T-cell (primary cell): ENCODE measurements around the gene IL1RAPL2. TPM values are rescaled to one million over a fixed set of nuclear protein-coding genes. Genes with fewer than 3 reads are reported as not detected.

Source experiments
- ATAC-seq, 4 experiments: fragments of 200-7000 bp in 3 of 4; fragments of 150-1000 bp in 1 of 4; cut with Tn5 transposase; replicated peaks in 1 of 4; 1 replicate in 3 of 4; 2 replicates in 1 of 4; pipeline ENCODE4 v1.10.0; 2021; ENCODE audit warnings: moderate library complexity in 3 of 4, mild to moderate bottlenecking in 2 of 4, moderate number of reproducible peaks in 1 of 4
- CTCF ChIA-PET, 2 donors: fragments of 300-600 bp; sonication (Branson Sonifier 250); formaldehyde crosslinking; loops; one replicate each; lab custom pipeline; 2022; ENCODE audit warnings: antibody characterized with exemption in 2 of 2; lab: Charles Lee
- POLR2A ChIA-PET, 2 donors: fragments of 300-600 bp; sonication (Branson Sonifier 250); formaldehyde crosslinking; loops; one replicate each; lab custom pipeline; 2022; ENCODE audit warnings: antibody characterized with exemption in 2 of 2; lab: Charles Lee
- DNase-seq, 35 experiments: peaks; one replicate each; pipeline versions ENCODE4 v3.0.0 to v3.0.0-alpha.2; 2013 to 2023
- H3K27ac ChIP-seq: one replicate; pipeline ENCODE4 v1.5.1; 2013; ENCODE audit warnings: low read length
- H3K27me3 ChIP-seq, 2 experiments: replicated peaks in 1 of 2; 1 replicate in 1 of 2; 2 replicates in 1 of 2; pipeline versions ENCODE4 v1.6.1 to v1.7.0; 2013; ENCODE audit warnings: low read length in 1 of 2, mixed read lengths in 1 of 2; ENCODE audit not compliant: control insufficient read depth in 2 of 2, insufficient read depth in 2 of 2; ENCODE audit errors: extremely low read depth in 1 of 2
- H3K36me3 ChIP-seq, 2 donors: 1 replicate in 1 of 2; 2 replicates in 1 of 2; pipeline versions ENCODE4 v1.6.1 to v1.7.0; 2013; ENCODE audit warnings: low read length in 1 of 2; ENCODE audit not compliant: control insufficient read depth in 2 of 2, insufficient read depth in 1 of 2; ENCODE audit errors: extremely low read depth in 1 of 2
- H3K4me1 ChIP-seq, 2 experiments: 1 replicate in 1 of 2; 2 replicates in 1 of 2; pipeline versions ENCODE4 v1.6.1 to v1.7.0; 2013; ENCODE audit warnings: low read length in 2 of 2, mixed read lengths in 1 of 2; ENCODE audit not compliant: insufficient read depth in 2 of 2, control insufficient read depth in 1 of 2; ENCODE audit errors: extremely low read depth in 1 of 2
- H3K4me3 ChIP-seq, 2 donors: 1 replicate in 1 of 2; 2 replicates in 1 of 2; pipeline versions ENCODE4 v1.5.1 to v1.7.0; 2013; ENCODE audit warnings: mild to moderate bottlenecking in 2 of 2, low read length in 1 of 2, moderate library complexity in 1 of 2; ENCODE audit not compliant: control insufficient read depth in 1 of 2; ENCODE audit errors: extremely low read depth in 1 of 2
- H3K9me3 ChIP-seq: 2 replicates; pipeline ENCODE4 v1.7.0; 2013
- H3K27ac Mint-ChIP-seq, 2 donors: one replicate each; pipeline ENCODE4 v1.8.0; 2020 to 2021; ENCODE audit warnings: mild to moderate bottlenecking in 2 of 2, mixed read lengths in 2 of 2
- H3K27me3 Mint-ChIP-seq, 2 donors: one replicate each; pipeline ENCODE4 v1.8.0; 2021 to 2022; ENCODE audit warnings: mixed read lengths in 2 of 2
- H3K36me3 Mint-ChIP-seq: one replicate; pipeline ENCODE4 v1.8.0; 2021; ENCODE audit warnings: mixed read lengths
- H3K4me1 Mint-ChIP-seq, 3 donors: one replicate each; pipeline ENCODE4 v1.8.0; 2020 to 2022; ENCODE audit warnings: mixed read lengths in 3 of 3, mild to moderate bottlenecking in 1 of 3
- H3K4me3 Mint-ChIP-seq, 3 donors: one replicate each; pipeline ENCODE4 v1.8.0; 2020 to 2022; ENCODE audit warnings: mild to moderate bottlenecking in 3 of 3, mixed read lengths in 3 of 3, moderate library complexity in 3 of 3
- H3K9me3 Mint-ChIP-seq, 3 donors: one replicate each; pipeline ENCODE4 v1.8.0; 2020 to 2022; ENCODE audit warnings: mixed read lengths in 3 of 3
- WGBS: methylation state at CpG from one replicate; pipeline ENCODE4 v1.1.5; 2013; ENCODE audit warnings: missing lambda C conversion rate; ENCODE audit not compliant: insufficient coverage; 5-methylcytosine and 5-hydroxymethylcytosine counted together
- total RNA-seq, 35 experiments: library from RNA in 6 of 35; stranded (reverse) in 6 of 35; fragments of 120-200 nt in 1 of 35; gene quantifications; one replicate each; pipeline versions ENCODE4 v1.2.1 to v1.2.4 and lab custom pipeline; 2013 to 2026

Gene IL1RAPL2
- total RNA-seq, 5 donors from 2014 or later (not counting 1 experiment from before 2014, with no cell fraction given) = not detected

- Mint-ChIP-seq H3K9me3 (peaks cover 0 to 2% (median under 1%) of the 10 kb centered on the region in 3 donors), H3K27ac (no peak overlapping the region), H3K4me3 (no peak overlapping the region), H3K27me3 (peaks cover 0 to 3% of the 10 kb centered on the region in 2 donors), H3K36me3 (no peaks in the 10 kb centered on the region), H3K4me1 (no peaks in the 10 kb centered on the region)
- DNase-seq = no peak
- Histone ChIP-seq H3K27ac (no peak overlapping the region), H3K4me1 (no peaks in the 10 kb centered on the region), H3K36me3 (no peaks in the 10 kb centered on the region), H3K9me3 (no peaks in the 10 kb centered on the region), H3K4me3 (no peak overlapping the region), H3K27me3 (no peaks in the 10 kb centered on the region)
- ChIA-PET POLR2A (no interaction called here), CTCF (no interaction called here)
- WGBS = no CpG with 5 or more reads among the region's 3 CpGs
- no peak for ATAC-seq
Measured at GRCh38 chrX:104721854-104722253, 155.9 kb downstream of the IL1RAPL2 start.

GRCh38 chrX:104728456-104728855, 162.5 kb downstream of the IL1RAPL2 start:
- POLR2A ChIA-PET = no interaction called here
- CTCF ChIA-PET = no interaction called here
- Histone ChIP-seq H3K27me3 (no peaks in the 10 kb centered on the region), H3K4me3 (no peak overlapping the region), H3K27ac (no peak overlapping the region), H3K36me3 (no peaks in the 10 kb centered on the region), H3K4me1 (no peaks in the 10 kb centered on the region), H3K9me3 (no peaks in the 10 kb centered on the region)
- no peaks in the 10 kb centered on the region for H3K36me3 Mint-ChIP-seq
- peaks cover 0 to 2% (median 0%) of the 10 kb centered on the region in 3 donors for H3K9me3 Mint-ChIP-seq
- H3K27me3 Mint-ChIP-seq = no peaks in the 10 kb centered on the region
- no peak for ATAC-seq
- no peak overlapping the region for H3K4me3 Mint-ChIP-seq
- H3K27ac Mint-ChIP-seq = no peak overlapping the region
- no peaks in the 10 kb centered on the region for H3K4me1 Mint-ChIP-seq
- no peak for DNase-seq
- no CpG with 5 or more reads among the region's 3 CpGs for WGBS

DNA sequence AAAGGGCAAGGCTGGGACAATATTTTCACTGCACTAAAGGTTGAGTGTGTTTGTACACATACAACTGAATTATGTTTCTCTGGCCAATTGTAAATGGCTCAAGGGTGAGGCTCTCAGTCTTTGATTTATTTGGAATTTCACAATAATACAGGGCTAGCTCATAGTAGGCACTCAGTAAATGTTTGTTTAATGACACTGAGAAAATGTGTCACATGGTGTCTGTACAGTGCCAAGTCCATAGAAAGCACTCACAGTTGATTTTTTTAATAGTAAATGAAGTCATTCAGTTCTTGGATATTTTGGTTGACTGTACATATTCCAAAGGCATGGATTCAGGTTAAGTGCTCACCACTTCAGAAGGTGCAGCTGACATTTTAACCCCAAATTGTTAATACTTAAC, 176.4 kb downstream of the IL1RAPL2 start:
- Histone ChIP-seq H3K27ac (no peak overlapping the region), H3K4me3 (no peak overlapping the region), H3K36me3 (no peaks in the 10 kb centered on the region), H3K4me1 (no peaks in the 10 kb centered on the region), H3K27me3 (no peaks in the 10 kb centered on the region), H3K9me3 (no peaks in the 10 kb centered on the region)
- Mint-ChIP-seq H3K4me1 (no peaks in the 10 kb centered on the region), H3K9me3 (no peaks in the 10 kb centered on the region), H3K27ac (no peak overlapping the region), H3K36me3 (no peaks in the 10 kb centered on the region), H3K4me3 (no peak overlapping the region), H3K27me3 (peaks cover 0 to 12% of the 10 kb centered on the region in 2 donors)
- ChIA-PET POLR2A (no interaction called here), CTCF (no interaction called here)
- ATAC-seq = no peak
- DNase-seq = no peak

DNA sequence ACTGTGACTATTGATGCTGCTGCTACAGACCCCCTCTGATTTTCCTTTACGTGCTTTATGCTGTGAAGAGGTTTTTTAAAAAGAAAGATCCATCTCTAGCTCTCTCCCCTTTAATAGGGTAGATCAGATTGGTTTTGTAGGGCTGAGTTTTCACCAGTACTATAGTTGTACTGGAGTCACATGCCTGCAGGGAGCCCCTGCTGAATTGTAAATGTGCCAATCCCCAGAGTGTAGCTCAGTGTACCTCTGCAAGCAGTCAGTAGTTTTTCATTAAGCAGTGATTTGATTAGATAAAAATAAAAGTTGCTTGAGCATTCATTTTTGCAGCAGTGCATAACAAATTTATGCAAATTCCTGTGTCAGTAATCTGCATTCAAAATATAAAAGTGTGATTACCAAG, 179.2 kb downstream of the IL1RAPL2 start:
- H3K36me3 ChIP-seq = no peaks in the 10 kb centered on the region
- no peaks in the 10 kb centered on the region for H3K4me1 ChIP-seq
- Mint-ChIP-seq H3K9me3 (no peaks in the 10 kb centered on the region), H3K27me3 (peaks cover 0 to 13% of the 10 kb centered on the region in 2 donors), H3K4me3 (no peak overlapping the region), H3K27ac (no peak overlapping the region), H3K36me3 (no peaks in the 10 kb centered on the region), H3K4me1 (no peaks in the 10 kb centered on the region)
- DNase-seq = no peak
- ATAC-seq = no peak
- H3K27ac ChIP-seq = no peak overlapping the region
- no peaks in the 10 kb centered on the region for H3K27me3 ChIP-seq
- H3K9me3 ChIP-seq = no peaks in the 10 kb centered on the region
- no peak overlapping the region for H3K4me3 ChIP-seq
- ChIA-PET POLR2A (no interaction called here), CTCF (no interaction called here)
- no CpG with 5 or more reads among the region's 1 CpG for WGBS

GRCh38 chrX:104749951-104750610, 184.1 kb downstream of the IL1RAPL2 start:
- ATAC-seq (no peak), DNase-seq (no peak)
- CTCF ChIA-PET = no interaction called here
- no peaks in the 10 kb centered on the region for H3K9me3 Mint-ChIP-seq
- Histone ChIP-seq H3K4me1 (no peaks in the 10 kb centered on the region), H3K27ac (no peak overlapping the region), H3K4me3 (no peak overlapping the region), H3K9me3 (no peaks in the 10 kb centered on the region), H3K27me3 (no peaks in the 10 kb centered on the region), H3K36me3 (no peaks in the 10 kb centered on the region)
- H3K4me1 Mint-ChIP-seq = no peaks in the 10 kb centered on the region
- no peaks in the 10 kb centered on the region for H3K36me3 Mint-ChIP-seq
- no peak overlapping the region for H3K4me3 Mint-ChIP-seq
- no CpG with 5 or more reads among the region's 2 CpGs for WGBS
- POLR2A ChIA-PET = no interaction called here
- peaks cover 0 to 17% of the 10 kb centered on the region in 2 donors for H3K27me3 Mint-ChIP-seq
- H3K27ac Mint-ChIP-seq = no peak overlapping the region

- DNase-seq (no peak), ATAC-seq (no peak)
- no peak overlapping the region for H3K27ac ChIP-seq
- Mint-ChIP-seq H3K4me1 (no peaks in the 10 kb centered on the region), H3K9me3 (peaks cover 11 to 15% (median 11%) of the 10 kb centered on the region in 3 donors), H3K27ac (no peak overlapping the region), H3K27me3 (peaks cover 0 to 14% of the 10 kb centered on the region in 2 donors), H3K36me3 (no peaks in the 10 kb centered on the region), H3K4me3 (no peak overlapping the region)
- ChIA-PET POLR2A (no interaction called here), CTCF (no interaction called here)
- H3K4me3 ChIP-seq = no peak overlapping the region
- no peaks in the 10 kb centered on the region for H3K4me1 ChIP-seq
- H3K27me3 ChIP-seq = no peaks in the 10 kb centered on the region
- H3K36me3 ChIP-seq = no peaks in the 10 kb centered on the region
- no peaks in the 10 kb centered on the region for H3K9me3 ChIP-seq
Measured at GRCh38 chrX:104762641-104763040, 196.6 kb downstream of the IL1RAPL2 start.

GRCh38 chrX:104789784-104790183, 223.8 kb downstream of the IL1RAPL2 start:
- ChIA-PET POLR2A (no interaction called here), CTCF (no interaction called here)
- DNase-seq (no peak), ATAC-seq (no peak)
- no peak overlapping the region for H3K4me3 ChIP-seq
- peaks cover 0 to 2% of the 10 kb centered on the region in 2 experiments for H3K27me3 ChIP-seq
- Mint-ChIP-seq H3K9me3 (no peaks in the 10 kb centered on the region), H3K27me3 (peaks cover 0 to 33% of the 10 kb centered on the region in 2 donors), H3K4me3 (no peak overlapping the region), H3K27ac (no peak overlapping the region), H3K4me1 (no peaks in the 10 kb centered on the region), H3K36me3 (no peaks in the 10 kb centered on the region)
- no peaks in the 10 kb centered on the region for H3K36me3 ChIP-seq
- H3K9me3 ChIP-seq = no peaks in the 10 kb centered on the region
- no peak overlapping the region for H3K27ac ChIP-seq
- no peaks in the 10 kb centered on the region for H3K4me1 ChIP-seq
